K562 (cell line): ENCODE data around the gene TMC2. TPM values are rescaled to one million over a fixed set of nuclear protein-coding genes. Genes with fewer than 3 reads are reported as not detected.

Experiments used
- ATAC-seq: fragments of 200-7000 bp; cut with Tn5 transposase; 3 replicates; pipeline ENCODE4 v1.9.1; 2020; ENCODE audit warnings: moderate library complexity
- BruUV-seq: library from RNA; stranded (reverse); fragments of 400-500 nt; replicated peaks from 2 replicates; lab custom pipeline; 2021; lab: Mats Ljungman, UMichigan
- CTCF ChIA-PET: fragments of 300-600 bp; formaldehyde crosslinking; extraction: SDS; loops from one replicate; lab custom pipeline; 2021; ENCODE audit warnings: low intra/inter-chr PET ratio; lab: Yijun Ruan, JAX
- POLR2A ChIA-PET: fragments of 300-600, 350-650 bp; sonication (Branson Sonifier 250); formaldehyde crosslinking; extraction: SDS; loops from one replicate; lab custom pipeline; 2021; ENCODE audit warnings: antibody characterized with exemption, inconsistent platforms; lab: Yijun Ruan, JAX
- DNase-seq, 4 experiments: peaks; one replicate each; pipeline versions ENCODE4 v3.0.0 to v3.0.0-alpha.2; 2011 to 2018; ENCODE audit warnings: low spot score in 3 of 4, mixed read lengths in 3 of 4; ENCODE audit errors: extremely low read depth in 1 of 4
- FAIRE-seq: peaks from 2 replicates; lab custom pipeline; 2011; peaks lifted over from hg19 to GRCh38; lab: Jason Lieb, UNC
- H2AFZ ChIP-seq: 2 replicates; pipeline ENCODE4 v1.6.0; 2011; ENCODE audit warnings: low read depth, low read length, control low read depth, inconsistent platforms
- H3K27ac ChIP-seq: fragments of 200-600 bp; 3 replicates; pipeline ENCODE4 v1.8.0; 2011; ENCODE audit warnings: low read depth, mild to moderate bottlenecking, control low read depth, inconsistent platforms, low read length, moderate library complexity, mixed read lengths; ENCODE audit errors: extremely low read depth
- H3K27me3 ChIP-seq, 2 experiments: fragments of 300-600 bp in 1 of 2; 2 replicates in 1 of 2; 3 replicates in 1 of 2; pipeline versions ENCODE4 v1.6.0 to v1.8.0; 2011; ENCODE audit warnings: inconsistent platforms in 2 of 2, low read length in 2 of 2, mild to moderate bottlenecking in 1 of 2, mixed read lengths in 1 of 2, moderate library complexity in 1 of 2; ENCODE audit not compliant: control insufficient read depth in 2 of 2, insufficient read depth in 2 of 2
- H3K36me3 ChIP-seq: fragments of 300-600 bp; 3 replicates; pipeline ENCODE4 v1.8.0; 2011; ENCODE audit warnings: mild to moderate bottlenecking, low read length, inconsistent platforms; ENCODE audit not compliant: control insufficient read depth, insufficient read depth
- H3K4me1 ChIP-seq, 2 experiments: fragments of 200-600 bp in 1 of 2; replicated peaks in 1 of 2; 2 replicates in 1 of 2; 3 replicates in 1 of 2; pipeline versions ENCODE4 v1.5.1 to v1.8.0; 2011; ENCODE audit warnings: inconsistent platforms in 2 of 2, low read length in 2 of 2, mild to moderate bottlenecking in 1 of 2, mixed read lengths in 1 of 2, moderate library complexity in 1 of 2; ENCODE audit not compliant: control insufficient read depth in 2 of 2, insufficient read depth in 2 of 2
- H3K4me2 ChIP-seq: 2 replicates; pipeline ENCODE4 v1.6.1; 2011; ENCODE audit warnings: low read length, control low read depth, inconsistent platforms, mixed read lengths; ENCODE audit not compliant: insufficient read depth
- H3K4me3 ChIP-seq: fragments of 200-600 bp; sonication (generic), shearing (Covaris generic); 2 replicates; pipeline ENCODE4 v1.5.1; 2016; ENCODE audit warnings: control low read depth, inconsistent platforms
- H3K79me2 ChIP-seq: fragments of 200-600 bp; 3 replicates; pipeline ENCODE4 v1.8.0; 2011; ENCODE audit warnings: low read length, inconsistent platforms; ENCODE audit not compliant: control insufficient read depth, insufficient read depth
- H3K9ac ChIP-seq, 2 experiments: 2 replicates each; pipeline versions ENCODE4 v1.6.0 to v1.6.1; 2011; ENCODE audit warnings: low read depth in 2 of 2, low read length in 2 of 2, control low read depth in 1 of 2, inconsistent platforms in 1 of 2, mild to moderate bottlenecking in 1 of 2, mixed read lengths in 1 of 2; ENCODE audit not compliant: insufficient read depth in 1 of 2
- H3K9me1 ChIP-seq: one replicate; pipeline ENCODE4 v1.6.0; 2011; ENCODE audit warnings: inconsistent platforms, mild to moderate bottlenecking, low read length, moderate library complexity; ENCODE audit not compliant: control insufficient read depth, insufficient read depth
- H3K9me3 ChIP-seq: replicated peaks from 2 replicates; pipeline ENCODE4 v1.5.1; 2011; ENCODE audit warnings: low read depth, low read length, inconsistent platforms; ENCODE audit not compliant: control insufficient read depth, insufficient read depth
- H4K20me1 ChIP-seq: replicated peaks from 2 replicates; pipeline ENCODE4 v1.6.1; 2011; ENCODE audit warnings: low read length, inconsistent platforms, mixed read lengths; ENCODE audit not compliant: control insufficient read depth, insufficient read depth
- AFF4 ChIP-seq: sonication (generic); formaldehyde crosslinking; IDR thresholded peaks from 2 replicates; pipeline ENCODE4 v1.8.0; 2023; ENCODE audit warnings: mild to moderate bottlenecking, missing genetic modification reagents
- BRF2 ChIP-seq: IDR thresholded peaks from 3 replicates; pipeline ENCODE4 v1.6.1; 2011; ENCODE audit warnings: borderline replicate concordance, mild to moderate bottlenecking; ENCODE audit not compliant: insufficient read length, insufficient read depth
- CTCF ChIP-seq, 3 experiments: IDR thresholded peaks in 2 of 3; conservative IDR thresholded peaks in 1 of 3; 2 replicates each; pipeline ENCODE4 v1.5.1; 2011 to 2012; ENCODE audit warnings: low read length in 3 of 3, mild to moderate bottlenecking in 3 of 3, control low read depth in 2 of 3, improper control_type of control experiment in 1 of 3, inconsistent platforms in 1 of 3, low read depth in 1 of 3, mixed read lengths in 1 of 3, moderate library complexity in 1 of 3; ENCODE audit not compliant: insufficient read depth in 2 of 3
- CTCFL ChIP-seq: IDR thresholded peaks from 2 replicates; pipeline ENCODE4 v1.6.1; 2011; ENCODE audit warnings: borderline replicate concordance, low read depth, mild to moderate bottlenecking, moderate library complexity, low read length; ENCODE audit not compliant: insufficient read depth, poor library complexity, severe bottlenecking
- RAD21 ChIP-seq, 2 experiments: fragments of 250-450 bp in 1 of 2; fragments of 450-650 bp in 1 of 2; sonication (Bioruptor Pico) in 1 of 2; formaldehyde crosslinking in 1 of 2; IDR thresholded peaks in 1 of 2; conservative IDR thresholded peaks in 1 of 2; 2 replicates each; pipeline versions ENCODE4 v1.4.0 to v1.8.0; 2020 to 2022; ENCODE audit warnings: mild to moderate bottlenecking in 2 of 2, moderate library complexity in 1 of 2
- SMC3 ChIP-seq: conservative IDR thresholded peaks from 2 replicates; pipeline ENCODE4 v1.6.1; 2011; ENCODE audit warnings: low read depth, low read length, improper control_type of control experiment; ENCODE audit not compliant: insufficient read depth
- ZSCAN32 ChIP-seq: fragments of 450-650 bp; formaldehyde crosslinking; IDR thresholded peaks from 2 replicates; pipeline ENCODE4 v1.4.0; 2020; ENCODE audit warnings: mild to moderate bottlenecking, moderate library complexity
- WGBS: fragments of 100-300 bp; shearing (Covaris generic); methylation state at CpG from one replicate; pipeline ENCODE4 v1.1.6; 2016; ENCODE audit warnings: low coverage, mixed read lengths; ENCODE audit not compliant: insufficient coverage; ENCODE audit errors: missing lambda C conversion rate; 5-methylcytosine and 5-hydroxymethylcytosine counted together
- in situ Hi-C: fragments of 300-500 bp; cut with MboI; formaldehyde crosslinking; loops from 4 replicates; pipeline ENCODE4 v1.15.0; 2018; ENCODE audit warnings: inconsistent platforms, mixed read lengths
- intact Hi-C: fragments of 100-400 bp; cut with micrococcal nuclease; formaldehyde crosslinking; loops from 2 replicates; pipeline ENCODE4 v1.14.2; 2022
- polyA plus RNA-seq, 8 experiments: library from polyadenylated mRNA; depleted of rRNA in 4 of 8; stranded (reverse) in 5 of 8; unstranded in 3 of 8; fragments of >200 nt; fragmentation: Nextera tagmentation in 2 of 8; fragmentation: Illumina TruSeq in 1 of 8; extraction: Ambion mirVana in 2 of 8; extraction: Trizol in 1 of 8; gene quantifications; 2 replicates each; pipeline versions ENCODE4 v1.2.1 to v1.2.3, GENCODE V29; 2011 to 2014; ENCODE audit warnings: inconsistent platforms in 1 of 8, missing spikeins in 1 of 8
- total RNA-seq, 7 experiments: library from RNA; depleted of rRNA in 6 of 7; stranded (reverse); fragments of >200 nt in 6 of 7; fragmentation: Illumina TruSeq in 2 of 7; extraction: Trizol in 2 of 7; gene quantifications; 2 replicates each; pipeline versions ENCODE4 v1.2.1 to v1.2.3, GENCODE V29; 2011 to 2021; ENCODE audit warnings: low replicate concordance in 1 of 7

The TMC2 gene
- total and polyA plus RNA-seq, 9 of the 15 experiments (the other 6 are each of a cell fraction or from before 2014, with no cell fraction given): not detected

- peak; percentile 51 for TF ChIP-seq CTCFL
- TF ChIP-seq CTCF (IDR thresholded peaks at IDR 0.05 in 2 of 3, conservative IDR thresholded peaks at IDR 0.05 in 1 of 3; ENCODE audit: insufficient read depth in 2 of 3, low read depth in 1 of 3, low read length in 3 of 3): peak; percentile 63 to 85 (median 73)
- no peak for TF ChIP-seq BRF2
- TF ChIP-seq ZSCAN32 (CRISPR knock-in tag): no peak
- 0 out of 2 replicates have a peak, but pooled peaks have one; percentile 9 for TF ChIP-seq SMC3
- TF ChIP-seq AFF4 (CRISPR knock-in tag): no peak
- TF ChIP-seq RAD21 (CRISPR knock-in tag; conservative IDR thresholded peaks at IDR 0.05 in 1 of 2, IDR thresholded peaks at IDR 0.05 in 1 of 2): peak in 1 of 2 experiments; percentile 23; a peak in 1 of 4 replicates
- TF ChIP-seq, all 486 proteins: peak for 4
- Histone ChIP-seq H3K79me2 (peaks cover 10% of the 10 kb centered on the region; the same call in 1 of the 3 replicates), H2AFZ (peak overlapping the region; percentile 82), H3K9ac (no peak overlapping the region), H3K27me3 (no peaks in the 10 kb centered on the region), H3K9me3 (no peaks in the 10 kb centered on the region), H3K9me1 (no peaks in the 10 kb centered on the region), H3K36me3 (no peaks in the 10 kb centered on the region), H4K20me1 (no peaks in the 10 kb centered on the region), H3K4me2 (peak overlapping the region; percentile 52; the same call in 1 of the 2 replicates), H3K4me1 (peaks cover 16 to 17% of the 10 kb centered on the region in 2 experiments; a peak in 4 of 5 replicates), H3K27ac (no peak overlapping the region), H3K4me3 (no peak overlapping the region)
- 6% methylated on average over 10 of the region's 10 CpGs for WGBS
- FAIRE-seq: peak; percentile 84
- ChIA-PET POLR2A (interaction anchor here (1.0 to 1.6 kb wide), 6 partner anchors 13 to 131 kb away, joined by 3 to 7 read pairs (median 6); partner anchors contain the start of genes NOP56 and SNRPB), CTCF (no interaction called here)
- DNase-seq: peak; percentile 29 to 72 (median 38)
- intact Hi-C loops (no loop called here), in situ Hi-C loops (loop anchor here (5.0 kb wide), 1 partner anchor 49 kb away; the partner anchor contains the start of gene SNRPB)
- no TSS peak for BruUV-seq
- no peak for ATAC-seq
These were observed 14.7 kb upstream of the TMC2 start for GRCh38 chr20:2521369-2522305.
